Non-pigmented ciliary epithelial cell (primary cell): ENCODE measurements around the gene NRCAM.

Experiments
- DNase-seq: peaks from one replicate; pipeline ENCODE4 v3.0.0-alpha.2; 2010; ENCODE audit warnings: low read depth

The NRCAM gene

GRCh38 chr7:108202743-108203142 lies 253.5 kb downstream of the NRCAM start:
- DNase-seq = no peak

- DNase-seq = no peak
Measured at GRCh38 chr7:108201766-108202165, 254.5 kb downstream of the NRCAM start.

- DNase-seq = no peak
Measured at GRCh38 chr7:108200326-108200725, 255.9 kb downstream of the NRCAM start.

GRCh38 chr7:108197371-108198091 lies 258.7 kb downstream of the NRCAM start:
- DNase-seq = no peak

- no peak for DNase-seq
Measured at GRCh38 chr7:108196004-108196403, 260.2 kb downstream of the NRCAM start.

- DNase-seq = no peak
Measured at GRCh38 chr7:108193594-108194498, 262.4 kb downstream of the NRCAM start.

GRCh38 chr7:108190891-108191290 lies 265.3 kb downstream of the NRCAM start:
- no peak for DNase-seq

- DNase-seq = no peak
Measured at GRCh38 chr7:108189733-108190388, 266.4 kb downstream of the NRCAM start.

GRCh38 chr7:108188724-108189123 lies 267.5 kb downstream of the NRCAM start:
- DNase-seq = no peak

GRCh38 chr7:108181073-108181985 lies 274.9 kb downstream of the NRCAM start:
- no peak for DNase-seq

GRCh38 chr7:108178398-108178797 lies 277.8 kb downstream of the NRCAM start:
- DNase-seq = no peak

- DNase-seq = no peak
Measured at GRCh38 chr7:108171164-108171563, 285.1 kb downstream of the NRCAM start.

- no peak for DNase-seq
Measured at GRCh38 chr7:108170251-108170650, 286.0 kb downstream of the NRCAM start.

- DNase-seq = no peak
Measured at GRCh38 chr7:108167460-108167859, 288.8 kb downstream of the NRCAM start.

GRCh38 chr7:108166687-108167086 lies 289.5 kb downstream of the NRCAM start:
- no peak for DNase-seq

GRCh38 chr7:108165723-108166122 lies 290.5 kb downstream of the NRCAM start:
- no peak for DNase-seq

- no peak for DNase-seq
Measured at GRCh38 chr7:108164946-108165345, 291.3 kb downstream of the NRCAM start.

GRCh38 chr7:108164342-108164741 lies 291.9 kb downstream of the NRCAM start:
- no peak for DNase-seq

- no peak for DNase-seq
Measured at GRCh38 chr7:108158776-108159175, 297.5 kb downstream of the NRCAM start.

GRCh38 chr7:108157606-108158335 lies 298.5 kb downstream of the NRCAM start:
- DNase-seq = no peak
